ENCODE results near the gene GFOD2. TPM values are rescaled to one million over a fixed set of nuclear protein-coding genes. Genes with fewer than 3 reads are reported as not detected.

Gene GFOD2
- total RNA-seq, 1 experiment from 2014 or later = 13.4 TPM

DNA sequence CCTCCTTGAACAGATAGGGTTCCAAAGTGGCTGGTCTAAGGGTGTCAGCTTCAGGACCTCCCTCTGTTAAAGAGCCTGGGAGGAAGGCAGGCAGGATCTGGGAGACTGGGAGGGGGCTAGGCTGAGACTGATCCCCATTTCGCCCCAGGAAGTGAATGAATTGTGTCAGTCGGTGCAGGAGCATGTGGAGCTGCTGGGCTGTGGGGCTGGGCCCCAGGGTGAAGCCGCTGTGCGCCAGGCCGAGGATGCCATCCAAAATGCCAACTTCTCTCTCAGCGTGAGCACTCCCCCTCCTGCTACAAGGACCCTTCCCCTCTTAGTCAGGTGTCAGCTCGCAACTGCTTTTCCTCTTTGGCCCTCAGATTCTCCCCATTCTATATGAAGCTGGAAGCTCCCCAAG is 68.1 kb downstream of the GFOD2 start:
- Mint-ChIP-seq H3K36me3 (ENCODE audit: insufficient read depth, unreplicated experiment) (peaks cover 13% of the 10 kb centered on the region), H3K4me3 (ENCODE audit: unreplicated experiment) (no peak overlapping the region), H3K9me3 (ENCODE audit: unreplicated experiment) (no peaks in the 10 kb centered on the region), H3K4me1 (ENCODE audit: low read depth, unreplicated experiment) (no peaks in the 10 kb centered on the region), H3K27ac (ENCODE audit: unreplicated experiment) (no peak overlapping the region), H3K27me3 (ENCODE audit: insufficient read depth, unreplicated experiment) (no peaks in the 10 kb centered on the region)
- intact Hi-C loops (cut with micrococcal nuclease; ENCODE audit: unreplicated experiment) = no loop called here
- Histone ChIP-seq H3K36me3 (ENCODE audit: control insufficient read depth, insufficient read depth, low read length) (no peaks in the 10 kb centered on the region), H3K27me3 (replicated peaks; ENCODE audit: control insufficient read depth, insufficient read depth, low read length) (no peaks in the 10 kb centered on the region), H3K4me3 (ENCODE audit: low read depth, low read length) (no peak overlapping the region), H3K4me1 (peaks cover 6% of the 10 kb centered on the region; the same call in 1 of the 2 replicates), H3K9me3 (no peaks in the 10 kb centered on the region)
- no peak for DNase-seq
- ChIA-PET CTCF (no interaction called here), POLR2A (interaction anchor here (1.0 kb wide), 1 partner anchor 9 kb away, joined by 3 read pairs; the partner anchor contains the start of gene ACD)
- no TSS peak for BruUV-seq (replicated peaks)
- TF ChIP-seq, protein P1, sequence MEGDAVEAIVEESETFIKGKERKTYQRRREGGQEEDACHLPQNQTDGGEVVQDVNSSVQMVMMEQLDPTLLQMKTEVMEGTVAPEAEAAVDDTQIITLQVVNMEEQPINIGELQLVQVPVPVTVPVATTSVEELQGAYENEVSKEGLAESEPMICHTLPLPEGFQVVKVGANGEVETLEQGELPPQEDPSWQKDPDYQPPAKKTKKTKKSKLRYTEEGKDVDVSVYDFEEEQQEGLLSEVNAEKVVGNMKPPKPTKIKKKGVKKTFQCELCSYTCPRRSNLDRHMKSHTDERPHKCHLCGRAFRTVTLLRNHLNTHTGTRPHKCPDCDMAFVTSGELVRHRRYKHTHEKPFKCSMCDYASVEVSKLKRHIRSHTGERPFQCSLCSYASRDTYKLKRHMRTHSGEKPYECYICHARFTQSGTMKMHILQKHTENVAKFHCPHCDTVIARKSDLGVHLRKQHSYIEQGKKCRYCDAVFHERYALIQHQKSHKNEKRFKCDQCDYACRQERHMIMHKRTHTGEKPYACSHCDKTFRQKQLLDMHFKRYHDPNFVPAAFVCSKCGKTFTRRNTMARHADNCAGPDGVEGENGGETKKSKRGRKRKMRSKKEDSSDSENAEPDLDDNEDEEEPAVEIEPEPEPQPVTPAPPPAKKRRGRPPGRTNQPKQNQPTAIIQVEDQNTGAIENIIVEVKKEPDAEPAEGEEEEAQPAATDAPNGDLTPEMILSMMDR (IDR thresholded peaks at IDR 0.05; ENCODE audit: insufficient read depth in 1 of 2, low read depth in 1 of 2, low read length in 1 of 2, severe bottlenecking in 1 of 2, unreplicated experiment in 1 of 2) = no peak

DNA sequence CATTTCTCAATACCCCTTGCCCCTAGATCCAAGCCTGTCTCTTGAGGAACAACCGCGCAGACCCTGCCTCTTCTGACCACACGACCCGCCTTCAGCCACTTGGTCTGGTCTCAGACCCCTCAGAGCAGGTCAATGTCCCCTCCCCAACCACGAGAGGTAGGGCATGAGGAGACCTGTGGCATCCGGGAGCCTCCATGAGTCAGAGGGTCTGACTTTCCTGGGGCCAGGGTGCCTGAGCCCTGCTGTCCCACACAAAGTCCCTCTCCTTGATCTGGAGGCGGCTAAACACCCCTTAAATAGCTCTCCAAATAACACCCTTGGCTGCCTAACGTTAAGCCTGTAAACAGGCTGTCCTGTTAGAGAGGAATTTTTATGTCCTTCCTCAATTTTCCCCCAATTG is 69.1 kb downstream of the GFOD2 start:
- Mint-ChIP-seq H3K4me1 (ENCODE audit: low read depth, unreplicated experiment) (no peaks in the 10 kb centered on the region), H3K27me3 (ENCODE audit: insufficient read depth, unreplicated experiment) (no peaks in the 10 kb centered on the region), H3K27ac (ENCODE audit: unreplicated experiment) (no peak overlapping the region), H3K9me3 (ENCODE audit: unreplicated experiment) (no peaks in the 10 kb centered on the region), H3K4me3 (ENCODE audit: unreplicated experiment) (no peak overlapping the region), H3K36me3 (ENCODE audit: insufficient read depth, unreplicated experiment) (peaks cover 7% of the 10 kb centered on the region)
- H3K36me3 ChIP-seq (ENCODE audit: control insufficient read depth, insufficient read depth, low read length) = no peaks in the 10 kb centered on the region
- H3K4me3 ChIP-seq (ENCODE audit: low read depth, low read length) = no peak overlapping the region
- H3K9me3 ChIP-seq = no peaks in the 10 kb centered on the region
- intact Hi-C loops (cut with micrococcal nuclease; ENCODE audit: unreplicated experiment) = no loop called here
- TF ChIP-seq, protein P1 (IDR thresholded peaks at IDR 0.05; ENCODE audit: insufficient read depth in 1 of 2, low read depth in 1 of 2, low read length in 1 of 2, severe bottlenecking in 1 of 2, unreplicated experiment in 1 of 2) = no peak
- POLR2A ChIA-PET = no interaction called here
- DNase-seq = no peak
- H3K4me1 ChIP-seq = peaks cover 10% of the 10 kb centered on the region
- CTCF ChIA-PET = interaction anchor here (0.7 kb wide), 1 partner anchor 129 kb away, joined by 3 read pairs; no protein-coding TSS in a partner anchor
- no peaks in the 10 kb centered on the region for H3K27me3 ChIP-seq (replicated peaks; ENCODE audit: control insufficient read depth, insufficient read depth, low read length)
- BruUV-seq (replicated peaks) = no TSS peak

DNA sequence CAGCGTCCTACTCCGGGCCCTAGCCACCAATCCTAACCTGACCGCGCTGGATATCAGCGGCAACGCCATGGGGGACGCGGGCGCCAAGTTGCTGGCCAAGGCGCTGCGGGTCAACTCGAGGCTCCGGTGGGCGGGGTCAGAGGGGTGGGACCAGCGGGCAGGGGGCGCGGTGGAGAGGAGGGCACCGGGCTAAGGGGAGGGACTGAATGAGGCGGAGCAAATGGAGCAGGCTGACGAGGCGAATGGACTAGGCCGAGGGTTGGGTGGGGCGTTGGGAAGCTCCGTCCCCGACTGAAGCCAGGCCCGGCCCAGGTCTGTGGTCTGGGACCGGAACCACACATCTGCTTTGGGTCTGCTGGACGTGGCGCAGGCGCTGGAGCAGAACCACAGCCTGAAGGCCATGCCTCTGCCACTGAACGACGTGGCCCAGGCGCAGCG is 69.6 kb downstream of the GFOD2 start:
- Mint-ChIP-seq H3K36me3 (ENCODE audit: insufficient read depth, unreplicated experiment) (peaks cover 7% of the 10 kb centered on the region), H3K9me3 (ENCODE audit: unreplicated experiment) (no peaks in the 10 kb centered on the region), H3K4me3 (ENCODE audit: unreplicated experiment) (no peak overlapping the region), H3K27me3 (ENCODE audit: insufficient read depth, unreplicated experiment) (no peaks in the 10 kb centered on the region), H3K27ac (ENCODE audit: unreplicated experiment) (no peak overlapping the region), H3K4me1 (ENCODE audit: low read depth, unreplicated experiment) (no peaks in the 10 kb centered on the region)
- no peaks in the 10 kb centered on the region for H3K27me3 ChIP-seq (replicated peaks; ENCODE audit: control insufficient read depth, insufficient read depth, low read length)
- DNase-seq = no peak
- ChIA-PET CTCF (interaction anchor here (1.3 kb wide), 1 partner anchor 128 kb away, joined by 4 read pairs; no protein-coding TSS in a partner anchor), POLR2A (interaction anchor here (0.5 kb wide), 1 partner anchor 11 kb away, joined by 4 read pairs; the partner anchor contains the start of gene PARD6A)
- no peaks in the 10 kb centered on the region for H3K36me3 ChIP-seq (ENCODE audit: control insufficient read depth, insufficient read depth, low read length)
- BruUV-seq (replicated peaks) = no TSS peak
- intact Hi-C loops (cut with micrococcal nuclease; ENCODE audit: unreplicated experiment) = no loop called here
- peaks cover 10% of the 10 kb centered on the region for H3K4me1 ChIP-seq
- no peak overlapping the region for H3K4me3 ChIP-seq (ENCODE audit: low read depth, low read length)
- H3K9me3 ChIP-seq = no peaks in the 10 kb centered on the region
- TF ChIP-seq, protein P1 (IDR thresholded peaks at IDR 0.05; ENCODE audit: insufficient read depth in 1 of 2, low read depth in 1 of 2, low read length in 1 of 2, severe bottlenecking in 1 of 2, unreplicated experiment in 1 of 2) = no peak
